ENCODE data around the gene ZNF37A.
"Not testable (repeated sequence)": the region's sequence is repeated elsewhere in the genome, so short reads cannot be mapped to it uniquely, and the experiment has no call there.

Gene ZNF37A

DNA sequence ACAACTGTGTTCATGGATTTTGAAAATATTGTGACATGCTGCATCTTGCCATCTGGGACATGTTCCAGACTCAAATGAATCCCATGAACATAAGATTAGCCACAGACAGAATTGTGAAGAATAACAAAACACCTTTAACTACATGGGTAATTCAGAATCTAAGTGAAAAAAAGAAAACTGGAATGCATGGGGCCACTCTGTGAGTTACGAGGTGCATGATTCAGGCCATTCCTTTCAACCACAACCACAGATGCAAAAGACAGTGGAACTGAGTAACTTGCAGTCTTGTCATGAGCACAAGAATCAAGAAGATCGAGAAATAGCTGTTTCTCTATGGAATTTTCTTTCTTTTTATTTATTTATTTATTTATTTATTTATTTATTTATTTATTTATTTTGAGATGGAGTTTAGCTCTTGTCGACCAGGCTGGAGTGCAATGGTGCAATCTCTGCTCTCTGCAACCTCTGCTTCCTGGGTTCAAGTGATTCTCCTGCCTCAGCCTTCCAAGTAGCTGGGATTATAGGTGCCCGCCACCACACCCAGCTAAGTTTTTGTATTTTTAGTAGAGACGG is 56.8 kb downstream of the ZNF37A start:
- DNase-seq, result not testable (repeated sequence)

DNA sequence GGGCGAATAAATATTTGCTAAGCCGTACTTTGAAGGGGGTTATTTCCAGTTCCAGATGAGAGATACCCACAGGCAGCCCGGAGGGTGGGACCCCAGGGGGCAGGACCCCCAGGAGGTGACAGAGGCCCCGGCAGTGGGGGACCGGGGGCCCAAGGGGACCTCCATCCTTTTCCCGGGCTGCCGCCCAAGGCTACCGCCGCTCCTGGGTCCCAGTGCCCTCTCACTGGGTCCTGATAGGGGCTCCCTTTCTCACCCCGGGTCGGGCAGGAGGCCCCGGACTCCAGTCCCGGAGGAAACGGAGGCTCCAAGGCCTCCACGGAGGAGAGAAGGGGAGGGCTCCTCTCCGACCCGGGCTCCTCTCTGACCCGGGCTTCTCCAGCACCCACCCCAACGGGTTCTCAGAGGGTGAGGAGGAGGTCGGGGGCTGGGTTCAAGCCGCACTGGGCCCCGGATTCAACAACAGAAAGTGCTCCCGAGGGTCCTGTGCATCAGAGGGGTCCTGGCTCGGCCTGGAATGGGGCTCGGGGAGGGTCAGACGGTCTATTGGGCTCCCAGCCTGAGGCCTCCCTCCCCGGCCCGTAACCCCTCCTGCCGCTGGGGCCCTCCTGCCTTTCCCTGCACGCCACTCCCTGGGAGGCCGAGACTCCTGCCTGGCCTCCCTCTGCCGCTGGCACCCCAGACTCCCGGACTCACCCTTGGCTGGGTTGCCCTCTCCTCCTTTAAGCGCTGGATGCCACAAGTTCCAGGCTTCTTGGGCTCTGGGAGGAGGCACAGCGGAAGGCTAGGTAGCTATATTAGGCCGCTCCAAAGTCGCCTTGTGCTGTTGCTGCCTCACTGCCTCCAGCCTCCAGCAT is 62.5 kb downstream of the ZNF37A start:
- no peak for DNase-seq

DNA sequence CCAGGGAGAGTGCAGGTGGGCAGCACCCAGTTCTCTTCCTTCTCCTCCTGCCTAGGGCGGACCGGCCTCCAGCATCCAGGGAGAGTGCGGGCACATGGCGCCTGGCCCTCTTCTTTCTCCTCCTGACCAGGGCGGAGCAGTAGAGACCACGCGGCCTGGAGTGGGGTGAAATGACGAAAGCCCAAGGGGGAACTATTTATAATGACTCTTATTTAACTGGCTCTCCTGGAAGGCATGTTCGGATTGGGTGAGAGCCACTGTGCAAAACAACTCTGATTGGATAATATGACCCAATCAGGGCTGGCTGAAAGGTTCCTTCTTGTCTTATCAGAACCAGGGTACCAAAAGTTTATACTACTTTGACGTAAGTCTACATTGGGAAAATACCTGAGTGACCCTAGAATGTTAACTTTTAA is 63.1 kb downstream of the ZNF37A start:
- DNase-seq, result no peak

DNA sequence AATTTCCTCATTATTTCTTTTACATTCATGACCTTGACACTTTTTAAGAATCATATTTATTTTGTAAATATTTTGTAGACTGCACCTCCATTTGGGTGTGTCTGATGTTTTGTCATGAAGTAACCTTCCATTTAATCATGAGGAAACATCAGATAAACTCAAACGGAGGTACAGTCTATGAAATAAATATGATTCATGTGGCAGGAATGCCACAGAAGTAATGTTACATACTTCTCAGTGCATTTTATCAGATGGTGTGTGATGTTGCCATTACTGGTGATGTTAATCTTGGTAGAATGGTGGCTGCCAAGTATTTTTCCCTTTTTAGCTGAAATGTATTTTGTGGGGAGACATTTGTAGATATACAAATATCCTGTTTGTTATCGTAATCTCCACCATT is 64.9 kb downstream of the ZNF37A start:
- DNase-seq, result no peak

DNA sequence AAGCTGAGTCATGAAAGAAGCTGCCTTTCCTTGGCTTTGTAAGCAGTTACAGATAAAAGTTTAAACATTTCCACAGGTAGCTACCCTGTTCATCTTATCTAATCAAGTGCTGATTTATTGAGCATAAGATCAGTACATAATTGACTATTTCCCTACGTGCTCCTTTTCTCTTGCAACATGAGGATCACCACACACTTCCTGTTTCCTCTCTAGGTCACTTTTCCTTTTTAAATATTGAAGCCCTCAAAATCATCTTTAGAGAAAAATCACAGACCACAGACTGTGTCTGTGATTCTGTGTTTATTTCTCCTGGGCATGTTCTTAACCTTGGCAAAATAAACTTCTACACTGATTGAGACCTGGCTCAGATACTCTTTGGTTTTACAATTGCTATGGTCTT is 69.5 kb downstream of the ZNF37A start:
- DNase-seq, result no peak

DNA sequence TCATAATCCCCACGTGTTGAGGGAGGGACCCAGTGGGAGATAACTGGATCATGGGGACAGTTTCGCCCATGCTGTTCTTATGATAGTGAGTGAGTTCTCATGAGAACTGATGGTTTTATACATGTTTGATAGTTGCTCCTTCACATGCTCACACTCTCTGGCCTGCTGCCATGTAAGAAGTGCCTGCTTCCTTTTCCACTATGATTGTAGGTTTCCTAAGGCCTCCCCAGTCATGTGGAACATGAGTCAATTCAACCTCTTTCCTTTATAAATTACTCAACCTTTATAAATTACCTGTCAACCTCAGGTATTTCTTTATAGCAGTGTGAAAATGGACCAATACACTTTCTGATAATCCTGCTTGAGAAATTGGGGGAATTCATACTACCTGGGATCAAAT is 80.2 kb downstream of the ZNF37A start:
- no peak for DNase-seq

DNA sequence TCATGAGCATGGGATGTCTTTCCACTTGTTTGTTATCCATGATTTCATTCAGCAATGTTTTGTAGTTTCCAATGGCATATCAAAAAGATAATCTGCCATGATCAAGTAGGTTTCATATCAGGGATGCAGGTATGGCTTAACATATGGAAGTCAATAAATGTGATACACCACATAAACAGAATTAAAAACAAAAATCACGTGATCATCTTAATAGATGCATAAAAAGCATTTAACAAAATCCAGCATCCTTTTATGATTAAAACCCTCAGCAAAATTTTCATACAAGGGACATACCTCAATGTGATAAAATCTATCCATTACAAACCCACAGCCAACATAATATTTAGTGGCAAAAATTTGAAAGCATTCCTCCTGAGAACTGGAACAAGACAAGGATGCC is 90.3 kb downstream of the ZNF37A start:
- no peak for DNase-seq
